Hematopoietic multipotent progenitor cell treated with erythropoietin and hydrocortisone succinate and interleukin-3 and kit ligand, for 6 days (in vitro differentiated cells): ENCODE data around the gene MIEN1.
"Not testable (repeated sequence)": the region's sequence is repeated elsewhere in the genome, so short reads cannot be mapped to it uniquely, and the experiment has no call there.

Experiments used
- DNase-seq: peaks from one replicate; pipeline ENCODE4 v3.0.0-alpha.2; 2015

MIEN1 gene

GRCh38 chr17:39714234-39714633, 16.1 kb downstream of the MIEN1 start:
- no peak for DNase-seq

- DNase-seq: no peak
These were observed 18.5 kb downstream of the MIEN1 start for GRCh38 chr17:39711851-39712250.

GRCh38 chr17:39711071-39711470, 19.3 kb downstream of the MIEN1 start:
- DNase-seq: not testable (repeated sequence)

GRCh38 chr17:39709998-39710964, 20.1 kb downstream of the MIEN1 start:
- no peak for DNase-seq

GRCh38 chr17:39709319-39709997, 20.9 kb downstream of the MIEN1 start:
- no peak for DNase-seq

GRCh38 chr17:39706921-39707337, 23.4 kb downstream of the MIEN1 start:
- no peak for DNase-seq

- no peak for DNase-seq
These were observed 23.9 kb downstream of the MIEN1 start for GRCh38 chr17:39706383-39706782.

- DNase-seq: no peak
These were observed 24.5 kb downstream of the MIEN1 start for GRCh38 chr17:39705786-39706348.

GRCh38 chr17:39704821-39705551, 25.3 kb downstream of the MIEN1 start:
- DNase-seq: no peak

GRCh38 chr17:39703913-39704312, 26.4 kb downstream of the MIEN1 start:
- no peak for DNase-seq

- DNase-seq: no peak
These were observed 27.1 kb downstream of the MIEN1 start for GRCh38 chr17:39702901-39703893.

GRCh38 chr17:39701784-39702422, 28.4 kb downstream of the MIEN1 start:
- no peak for DNase-seq

GRCh38 chr17:39701012-39701783, 29.1 kb downstream of the MIEN1 start:
- DNase-seq: no peak

- DNase-seq: no peak
These were observed 30.0 kb downstream of the MIEN1 start for GRCh38 chr17:39700148-39700987.

- no peak for DNase-seq
These were observed 30.5 kb downstream of the MIEN1 start, which contains the start of gene ERBB2 for GRCh38 chr17:39699818-39700147. Gene ERBB2, plus strand, starts transcription at chr17:39700064. Its CDS starts 175 bp downstream, at chr17:39700239.

- DNase-seq: not testable (repeated sequence)
These were observed 31.0 kb downstream of the MIEN1 start for GRCh38 chr17:39699157-39699817.

GRCh38 chr17:39697961-39698360, 32.4 kb downstream of the MIEN1 start:
- peak; percentile 14 for DNase-seq

- no peak for DNase-seq
These were observed 33.6 kb downstream of the MIEN1 start for GRCh38 chr17:39696731-39697130.

- DNase-seq: no peak
These were observed 35.2 kb downstream of the MIEN1 start for GRCh38 chr17:39695089-39695474.
